Karpas-422 (cell line): Measurements from ENCODE around the gene EIF4B. TPM values are rescaled to one million over a fixed set of nuclear protein-coding genes. Genes with fewer than 3 reads are reported as not detected.

Experiments
- DNase-seq: peaks from one replicate; pipeline ENCODE4 v3.0.0-alpha.2; 2015
- H2AFZ ChIP-seq: fragments of 200-600 bp; sonication (generic); 2 replicates; pipeline ENCODE4 v1.6.1; 2014; ENCODE audit warnings: antibody characterized with exemption, low read length, mixed read lengths
- H3K27ac ChIP-seq: fragments of 200-600 bp; sonication (generic); 2 replicates; pipeline ENCODE4 v1.5.1; 2014; ENCODE audit warnings: mild to moderate bottlenecking, low read length, moderate library complexity
- H3K27me3 ChIP-seq: fragments of 200-600 bp; sonication (generic); 2 replicates; pipeline ENCODE4 v1.6.1; 2014; ENCODE audit warnings: low read length, mixed read lengths
- H3K36me3 ChIP-seq: fragments of 200-600 bp; sonication (generic); 2 replicates; pipeline ENCODE4 v1.6.1; 2014; ENCODE audit warnings: low read length, mixed read lengths; ENCODE audit not compliant: insufficient read depth
- H3K4me1 ChIP-seq: fragments of 200-600 bp; sonication (generic); 2 replicates; pipeline ENCODE4 v1.6.1; 2014; ENCODE audit warnings: mild to moderate bottlenecking, low read length, mixed read lengths
- H3K4me2 ChIP-seq: fragments of 200-600 bp; sonication (generic); 2 replicates; pipeline ENCODE4 v1.6.1; 2014; ENCODE audit warnings: low read length, low read depth, mild to moderate bottlenecking; ENCODE audit not compliant: poor library complexity, severe bottlenecking
- H3K4me3 ChIP-seq: fragments of 200-600 bp; sonication (generic); 2 replicates; pipeline ENCODE4 v1.5.1; 2014; ENCODE audit warnings: mild to moderate bottlenecking, antibody characterized with exemption, low read length, mixed read lengths
- H3K79me2 ChIP-seq: fragments of 200-600 bp; sonication (generic); 2 replicates; pipeline ENCODE4 v1.6.1; 2014; ENCODE audit warnings: mild to moderate bottlenecking, low read length, mixed read lengths
- H3K9ac ChIP-seq: fragments of 200-600 bp; sonication (generic); 2 replicates; pipeline ENCODE4 v1.6.0; 2014; ENCODE audit warnings: low read length
- H3K9me2 ChIP-seq: fragments of 200-600 bp; sonication (generic), shearing (Covaris generic); replicated peaks from 2 replicates; pipeline ENCODE4 v1.6.0; 2014; ENCODE audit warnings: mild to moderate bottlenecking, low read length, moderate library complexity; ENCODE audit not compliant: insufficient read depth
- H3K9me3 ChIP-seq: fragments of 300-700, 200-600 bp; sonication (generic); 2 replicates; pipeline ENCODE4 v1.6.1; 2014; ENCODE audit warnings: low read length, mixed read lengths
- H4K20me1 ChIP-seq: fragments of 200-600 bp; sonication (generic); 2 replicates; pipeline ENCODE4 v1.6.1; 2014; ENCODE audit warnings: mild to moderate bottlenecking, antibody characterized with exemption, low read length, low read depth; ENCODE audit not compliant: insufficient read depth
- total RNA-seq: library from RNA; depleted of rRNA; stranded (reverse); fragments of >200 nt; shearing (Covaris generic); gene quantifications from 2 replicates; pipeline ENCODE4 v1.2.3, GENCODE V29; 2014; ENCODE audit warnings: low replicate concordance

The EIF4B gene
- total RNA-seq, 1 experiment from 2014 or later = 549 TPM

DNA sequence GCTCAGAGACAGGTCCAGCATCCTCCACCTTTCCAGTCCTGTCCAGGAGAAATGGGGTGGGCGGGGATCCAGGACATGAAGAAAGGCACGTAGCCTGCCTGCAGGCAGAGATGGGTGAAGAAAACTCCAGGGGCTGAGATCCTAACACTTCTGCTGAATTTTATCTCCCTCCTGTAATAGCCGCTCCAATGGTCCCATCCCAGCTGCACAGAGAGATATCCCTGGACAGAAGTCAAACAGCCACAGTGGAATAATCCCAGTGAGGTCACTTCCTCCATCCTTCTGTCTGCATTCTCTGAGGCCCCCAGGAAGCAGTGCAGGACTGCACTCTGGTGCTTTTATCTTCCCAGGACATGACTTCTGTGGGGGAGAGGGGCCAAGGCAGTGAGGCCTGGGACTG is 31.1 kb upstream of the EIF4B start:
- no peak overlapping the region for H3K4me2 ChIP-seq
- no peaks in the 10 kb centered on the region for H3K27me3 ChIP-seq
- H3K9ac ChIP-seq = no peak overlapping the region
- H3K79me2 ChIP-seq = no peaks in the 10 kb centered on the region
- H2AFZ ChIP-seq = no peak overlapping the region
- H3K4me3 ChIP-seq = no peak overlapping the region
- H4K20me1 ChIP-seq = no peaks in the 10 kb centered on the region
- H3K9me3 ChIP-seq = no peaks in the 10 kb centered on the region
- DNase-seq = no peak
- H3K9me2 ChIP-seq = no peaks in the 10 kb centered on the region
- no peaks in the 10 kb centered on the region for H3K36me3 ChIP-seq
- no peaks in the 10 kb centered on the region for H3K4me1 ChIP-seq
- no peak overlapping the region for H3K27ac ChIP-seq

DNA sequence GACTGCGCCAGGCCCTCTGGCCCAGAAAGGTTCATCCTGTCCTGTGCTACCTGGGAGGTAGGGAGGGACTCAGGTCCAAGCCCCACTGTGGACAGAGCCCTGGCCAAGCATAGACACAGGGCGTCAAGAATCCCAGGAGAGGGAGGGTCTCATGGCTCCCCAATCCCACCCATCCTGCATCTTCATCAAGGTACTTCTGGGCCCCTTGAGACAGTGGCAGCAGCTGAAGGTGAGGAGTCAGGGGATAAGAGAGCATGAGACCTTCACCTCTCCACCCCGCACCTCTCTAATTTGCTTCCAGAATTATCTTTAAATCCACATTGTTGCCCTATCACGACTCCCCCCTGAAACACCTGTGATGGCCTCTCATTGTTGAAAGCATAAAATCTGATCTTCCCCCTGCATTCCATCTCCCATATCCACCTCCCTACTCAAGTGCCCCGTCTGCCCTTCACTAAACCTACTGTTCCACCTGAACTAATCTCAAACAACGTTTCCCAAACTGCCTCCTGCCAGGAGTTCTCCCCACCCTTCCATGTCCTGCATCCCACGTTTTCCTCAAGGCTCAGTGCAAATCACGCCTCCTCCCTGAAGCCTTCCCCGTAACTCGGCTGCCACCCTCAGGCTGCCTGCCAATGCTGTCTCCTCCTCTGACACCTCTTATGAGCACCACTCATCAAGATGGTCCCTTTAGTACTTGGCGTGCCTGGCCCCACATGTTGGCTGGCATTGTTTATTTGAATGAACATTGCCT is 30.3 kb upstream of the EIF4B start:
- Histone ChIP-seq H3K4me2 (no peak overlapping the region), H3K9ac (no peak overlapping the region), H3K4me1 (no peaks in the 10 kb centered on the region), H3K27ac (no peak overlapping the region), H3K9me3 (no peaks in the 10 kb centered on the region), H2AFZ (no peak overlapping the region), H3K27me3 (no peaks in the 10 kb centered on the region), H4K20me1 (no peaks in the 10 kb centered on the region), H3K79me2 (no peaks in the 10 kb centered on the region), H3K9me2 (no peaks in the 10 kb centered on the region), H3K4me3 (no peak overlapping the region), H3K36me3 (no peaks in the 10 kb centered on the region)
- DNase-seq = peak; percentile 58

DNA sequence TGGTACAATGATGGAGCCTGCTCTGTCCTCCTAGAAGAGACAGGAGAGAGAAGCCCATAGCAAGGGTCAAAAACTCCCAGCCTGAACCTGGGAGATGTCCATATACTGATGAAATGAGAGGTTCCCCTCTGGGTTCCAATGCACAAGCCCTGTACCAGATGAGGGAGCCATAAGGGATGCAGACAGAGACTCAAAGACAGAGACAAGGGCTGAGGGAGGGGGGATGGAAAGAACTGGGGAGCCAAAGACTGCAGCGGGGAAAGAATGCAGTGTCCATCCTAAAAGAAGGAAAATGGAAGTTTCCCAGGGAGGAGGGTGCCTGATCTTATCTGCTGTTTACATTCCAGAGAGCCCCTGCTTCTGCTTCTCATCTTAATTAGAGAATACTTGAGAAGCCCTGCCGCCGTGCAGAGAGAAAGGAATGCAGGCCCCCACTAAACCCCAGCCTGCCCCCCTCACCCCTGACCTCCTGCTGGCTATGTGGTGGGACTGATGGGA is 29.6 kb upstream of the EIF4B start:
- H3K36me3 ChIP-seq = no peaks in the 10 kb centered on the region
- no peaks in the 10 kb centered on the region for H3K4me1 ChIP-seq
- no peaks in the 10 kb centered on the region for H3K9me3 ChIP-seq
- no peak overlapping the region for H3K9ac ChIP-seq
- no peaks in the 10 kb centered on the region for H3K79me2 ChIP-seq
- H3K4me2 ChIP-seq = no peak overlapping the region
- no peak overlapping the region for H3K4me3 ChIP-seq
- DNase-seq = no peak
- H2AFZ ChIP-seq = no peak overlapping the region
- no peaks in the 10 kb centered on the region for H3K27me3 ChIP-seq
- H4K20me1 ChIP-seq = no peaks in the 10 kb centered on the region
- no peak overlapping the region for H3K27ac ChIP-seq
- no peaks in the 10 kb centered on the region for H3K9me2 ChIP-seq

DNA sequence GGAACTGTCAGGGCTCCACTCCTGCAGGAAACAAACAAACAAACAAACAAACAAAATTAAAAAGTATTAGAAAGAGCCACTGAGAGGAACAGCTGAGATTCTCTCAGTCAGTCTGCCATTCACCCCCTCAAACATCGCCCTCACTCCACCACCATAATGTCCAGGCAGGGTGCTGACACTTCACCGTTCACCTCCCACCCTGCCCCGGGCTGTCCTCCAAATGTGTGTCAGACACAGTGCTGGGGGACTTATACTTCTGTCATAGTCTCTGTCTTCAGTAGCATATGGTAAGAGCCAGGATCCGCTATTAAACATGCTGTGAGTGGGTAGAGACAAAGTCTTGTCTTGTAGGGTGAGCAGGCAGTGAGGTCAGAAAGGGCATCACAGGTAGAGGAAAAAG is 29.1 kb upstream of the EIF4B start:
- Histone ChIP-seq H3K9me2 (no peaks in the 10 kb centered on the region), H3K4me3 (no peak overlapping the region), H3K36me3 (no peaks in the 10 kb centered on the region), H2AFZ (no peak overlapping the region), H3K79me2 (no peaks in the 10 kb centered on the region), H3K9ac (no peak overlapping the region), H3K9me3 (no peaks in the 10 kb centered on the region), H3K27me3 (no peaks in the 10 kb centered on the region), H4K20me1 (no peaks in the 10 kb centered on the region), H3K4me2 (no peak overlapping the region), H3K27ac (no peak overlapping the region), H3K4me1 (no peaks in the 10 kb centered on the region)
- DNase-seq = no peak

DNA sequence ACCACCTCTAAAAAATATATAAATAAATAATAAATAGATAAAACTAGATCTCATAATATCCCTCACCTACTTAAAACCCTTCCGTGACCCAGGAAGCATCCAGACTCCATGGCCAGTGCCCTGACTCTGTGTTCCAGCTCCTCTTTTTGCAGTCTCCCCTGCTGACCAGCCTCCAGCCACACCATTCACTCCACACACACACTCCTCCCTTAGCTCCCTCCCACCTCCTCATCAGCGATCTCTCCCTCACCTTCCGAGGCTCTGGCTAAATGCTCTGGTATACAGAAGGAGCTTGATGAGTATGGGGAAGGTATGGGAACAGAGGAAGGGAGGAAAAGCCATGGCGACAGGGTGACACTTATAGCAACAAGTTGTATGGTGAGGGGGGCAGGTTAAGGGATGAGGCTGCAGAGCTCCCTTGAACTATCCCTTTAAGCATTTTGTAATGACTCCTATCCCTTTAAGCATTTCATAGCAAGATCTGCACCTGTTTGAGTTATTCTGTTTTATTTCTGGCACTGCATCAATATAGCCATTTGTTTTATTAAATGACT is 26.1 kb upstream of the EIF4B start:
- Histone ChIP-seq H3K79me2 (no peaks in the 10 kb centered on the region), H3K9me2 (no peaks in the 10 kb centered on the region), H3K36me3 (no peaks in the 10 kb centered on the region), H3K4me2 (no peak overlapping the region), H3K9ac (no peak overlapping the region), H3K27me3 (no peaks in the 10 kb centered on the region), H2AFZ (no peak overlapping the region), H3K4me3 (no peak overlapping the region), H3K9me3 (no peaks in the 10 kb centered on the region), H3K4me1 (no peaks in the 10 kb centered on the region), H4K20me1 (no peaks in the 10 kb centered on the region), H3K27ac (no peak overlapping the region)
- no peak for DNase-seq

DNA sequence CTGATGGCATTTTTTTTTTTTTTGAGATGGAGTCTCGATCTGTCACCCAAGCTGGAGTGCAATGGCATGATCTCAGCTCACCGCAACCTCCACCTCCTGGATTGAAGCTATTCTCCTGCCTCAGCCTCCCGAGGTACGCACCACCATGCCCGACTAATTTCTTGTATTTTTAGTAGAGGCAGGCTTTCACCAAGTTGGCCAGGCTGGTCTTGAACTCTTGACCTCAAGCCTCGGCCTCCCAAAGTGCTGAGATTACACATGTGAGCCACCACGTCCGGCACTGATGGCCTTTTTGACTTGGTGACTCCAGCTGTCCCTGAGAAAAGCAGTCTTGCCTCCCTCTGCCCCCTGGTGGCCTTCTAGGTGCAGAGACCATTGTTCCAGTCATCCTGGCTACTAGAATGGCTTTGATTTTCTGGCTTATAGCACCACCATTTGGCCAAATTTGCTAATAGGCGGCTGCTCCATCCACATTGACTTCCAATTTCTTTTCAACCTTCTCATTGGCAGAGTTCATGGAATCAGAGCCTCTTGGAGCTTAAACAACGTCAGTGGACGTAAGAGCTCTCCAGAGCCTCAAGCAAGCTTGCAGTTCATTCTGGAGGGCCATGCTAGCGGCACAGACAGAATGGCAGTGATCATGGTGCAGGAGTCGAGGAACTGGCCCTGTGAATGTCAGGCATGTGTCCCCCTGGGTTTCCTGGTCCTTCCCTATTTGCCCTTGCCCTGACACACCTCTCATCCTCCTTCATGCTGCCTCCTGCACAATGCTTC is 25.4 kb upstream of the EIF4B start:
- no peak overlapping the region for H2AFZ ChIP-seq
- no peak overlapping the region for H3K4me3 ChIP-seq
- H3K9me3 ChIP-seq = no peaks in the 10 kb centered on the region
- no peaks in the 10 kb centered on the region for H3K4me1 ChIP-seq
- H4K20me1 ChIP-seq = no peaks in the 10 kb centered on the region
- H3K9me2 ChIP-seq = no peaks in the 10 kb centered on the region
- peak; percentile 94 for DNase-seq
- no peak overlapping the region for H3K4me2 ChIP-seq
- H3K9ac ChIP-seq = no peak overlapping the region
- no peaks in the 10 kb centered on the region for H3K27me3 ChIP-seq
- H3K36me3 ChIP-seq = no peaks in the 10 kb centered on the region
- no peaks in the 10 kb centered on the region for H3K79me2 ChIP-seq
- H3K27ac ChIP-seq = no peak overlapping the region

DNA sequence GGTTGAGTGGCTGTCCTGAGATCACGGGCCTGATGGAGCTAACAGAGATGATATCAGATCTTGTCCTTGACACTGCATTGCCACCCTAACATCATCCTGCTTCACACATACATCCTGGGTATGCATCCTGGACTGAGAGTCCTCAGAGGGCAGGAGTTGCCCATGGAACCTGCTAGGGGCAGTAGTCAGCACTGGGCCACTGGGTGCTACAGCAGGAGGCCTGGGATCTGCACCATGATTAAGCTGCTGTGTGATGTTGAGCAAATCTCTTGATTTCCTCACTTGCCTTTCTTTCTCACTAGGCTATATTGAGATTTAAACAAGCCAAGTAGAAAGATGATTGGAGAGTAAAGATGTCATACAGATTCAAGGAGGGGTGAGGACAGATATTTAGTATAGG is 22.1 kb upstream of the EIF4B start:
- no peaks in the 10 kb centered on the region for H4K20me1 ChIP-seq
- no peak overlapping the region for H2AFZ ChIP-seq
- H3K9ac ChIP-seq = no peak overlapping the region
- DNase-seq = no peak
- H3K4me3 ChIP-seq = no peak overlapping the region
- H3K9me3 ChIP-seq = no peaks in the 10 kb centered on the region
- H3K9me2 ChIP-seq = no peaks in the 10 kb centered on the region
- no peak overlapping the region for H3K4me2 ChIP-seq
- no peaks in the 10 kb centered on the region for H3K36me3 ChIP-seq
- no peaks in the 10 kb centered on the region for H3K79me2 ChIP-seq
- no peak overlapping the region for H3K27ac ChIP-seq
- H3K4me1 ChIP-seq = no peaks in the 10 kb centered on the region
- no peaks in the 10 kb centered on the region for H3K27me3 ChIP-seq

DNA sequence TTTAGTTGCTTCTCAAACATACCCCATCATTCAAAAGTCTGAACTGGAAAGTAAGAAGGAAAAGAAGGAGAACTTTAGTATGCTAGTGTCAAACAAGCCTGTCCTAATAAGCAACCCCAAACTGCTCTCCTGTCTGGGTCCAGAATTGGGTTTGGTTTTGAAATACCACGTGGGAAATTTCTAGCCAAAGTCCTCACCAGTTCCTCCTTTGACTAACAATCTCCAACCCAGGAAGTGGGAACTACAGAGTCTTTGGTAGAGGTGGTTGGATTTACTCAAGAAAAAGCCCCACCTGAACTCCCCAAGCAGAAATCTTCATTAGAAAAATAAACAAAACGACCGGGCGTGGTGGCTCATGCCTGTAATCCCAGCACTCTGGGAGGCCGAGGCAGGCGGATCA is 17.4 kb upstream of the EIF4B start:
- no peaks in the 10 kb centered on the region for H3K9me2 ChIP-seq
- H3K4me1 ChIP-seq = no peaks in the 10 kb centered on the region
- H3K36me3 ChIP-seq = no peaks in the 10 kb centered on the region
- H2AFZ ChIP-seq = no peak overlapping the region
- DNase-seq = no peak
- no peak overlapping the region for H3K9ac ChIP-seq
- H3K4me3 ChIP-seq = no peak overlapping the region
- H3K79me2 ChIP-seq = no peaks in the 10 kb centered on the region
- H3K4me2 ChIP-seq = no peak overlapping the region
- H3K9me3 ChIP-seq = no peaks in the 10 kb centered on the region
- H4K20me1 ChIP-seq = no peaks in the 10 kb centered on the region
- no peaks in the 10 kb centered on the region for H3K27me3 ChIP-seq
- no peak overlapping the region for H3K27ac ChIP-seq
